Tibial nerve (tissue), 4 donors: ENCODE data around the gene SYNGR3. TPM values are rescaled to one million over a fixed set of nuclear protein-coding genes. Genes with fewer than 3 reads are reported as not detected.

ENCODE experiments used
- DNase-seq, 2 donors: peaks; one replicate each; pipeline ENCODE4 v3.0.0-alpha.2; 2019; ENCODE audit warnings: low spot score in 2 of 2
- H3K27ac ChIP-seq, 4 donors: fragments of 200-600 bp; sonication (generic) in 3 of 4; one replicate each; pipeline ENCODE4 v1.5.1; 2017 to 2019; ENCODE audit warnings: mild to moderate bottlenecking in 1 of 4
- H3K27me3 ChIP-seq, 2 donors: fragments of 200-600 bp; sonication (generic) in 1 of 2; one replicate each; pipeline versions ENCODE4 v1.5.1 to v1.6.0; 2017 to 2019
- H3K36me3 ChIP-seq, 3 donors: fragments of 200-600 bp; sonication (generic); one replicate each; pipeline ENCODE4 v1.5.1; 2018 to 2019
- H3K4me1 ChIP-seq, 4 donors: fragments of 200-600 bp; sonication (generic) in 3 of 4; one replicate each; pipeline ENCODE4 v1.5.1; 2017 to 2019
- H3K4me3 ChIP-seq, 4 donors: fragments of 200-600 bp; sonication (generic) in 3 of 4; one replicate each; pipeline ENCODE4 v1.5.1; 2017 to 2019; ENCODE audit warnings: mild to moderate bottlenecking in 1 of 4, moderate library complexity in 1 of 4
- H3K9me3 ChIP-seq, 4 donors: fragments of 200-600 bp; sonication (generic) in 3 of 4; one replicate each; pipeline ENCODE4 v1.5.1; 2017 to 2019
- CTCF ChIP-seq, 5 experiments: fragments of 200-600 bp in 3 of 5; fragments of 450-650 bp in 2 of 5; sonication (generic) in 3 of 5; IDR thresholded peaks; one replicate each; pipeline ENCODE4 v1.5.1; 2016 to 2019; ENCODE audit warnings: antibody characterized with exemption in 5 of 5, mild to moderate bottlenecking in 3 of 5, moderate library complexity in 2 of 5
- EP300 ChIP-seq, 2 donors: sonication (generic); formaldehyde crosslinking; IDR thresholded peaks; one replicate each; pipeline ENCODE4 v1.6.1; 2017; ENCODE audit warnings: antibody characterized with exemption in 2 of 2, mild to moderate bottlenecking in 1 of 2
- POLR2A ChIP-seq, 2 donors: fragments of 450-650 bp; IDR thresholded peaks; one replicate each; pipeline ENCODE4 v1.6.1; 2017; ENCODE audit warnings: antibody characterized with exemption in 2 of 2, mild to moderate bottlenecking in 2 of 2, moderate library complexity in 2 of 2
- WGBS, 2 donors: methylation state at CpG; one replicate each; pipeline ENCODE4 v1.1.5; 2018; 5-methylcytosine and 5-hydroxymethylcytosine counted together
- total RNA-seq, 4 donors: library from RNA; depleted of rRNA; stranded (reverse); fragments of >200 nt; gene quantifications; one replicate each; pipeline ENCODE4 v1.1.0, GENCODE V29; 2016

SYNGR3 gene
- total RNA-seq, 4 donors from 2014 or later: 3.9 TPM; not detected in 3

- H3K9me3 ChIP-seq: no peaks in the 10 kb centered on the region
- H3K27me3 ChIP-seq: no peaks in the 10 kb centered on the region
- H3K36me3 ChIP-seq: peaks cover 8 to 23% (median 12%) of the 10 kb centered on the region in 3 donors
- TF ChIP-seq CTCF (IDR thresholded peaks at IDR 0.05): no peak
- no peak for TF ChIP-seq POLR2A (IDR thresholded peaks at IDR 0.05)
- TF ChIP-seq EP300 (IDR thresholded peaks at IDR 0.05): no peak
- H3K4me1 ChIP-seq: peaks cover 4 to 71% (median 61%) of the 10 kb centered on the region in 4 donors
- no peak for DNase-seq
- peak overlapping the region in 2 of 4 donors; percentile 2 to 92 for H3K27ac ChIP-seq
- 90 to 93% methylated on average over 8 of the region's 8 CpGs for WGBS, 2 donors
- no peak overlapping the region for H3K4me3 ChIP-seq
Measured at GRCh38 chr16:2006317-2006716, 16.5 kb downstream of the SYNGR3 start.

GRCh38 chr16:2007081-2007836 is 17.5 kb downstream of the SYNGR3 start:
- Histone ChIP-seq H3K27me3 (no peaks in the 10 kb centered on the region), H3K27ac (peak overlapping the region in 2 of 4 donors; percentile 84 to 92), H3K4me3 (no peak overlapping the region), H3K36me3 (peaks cover 2 to 14% (median 7%) of the 10 kb centered on the region in 3 donors), H3K9me3 (no peaks in the 10 kb centered on the region), H3K4me1 (peaks cover 4 to 71% (median 61%) of the 10 kb centered on the region in 4 donors)
- no peak for TF ChIP-seq CTCF (IDR thresholded peaks at IDR 0.05)
- TF ChIP-seq EP300 (IDR thresholded peaks at IDR 0.05): no peak
- TF ChIP-seq POLR2A (IDR thresholded peaks at IDR 0.05): no peak
- WGBS, 2 donors: 66 to 71% methylated on average over 13 to 16 of the region's 16 CpGs
- DNase-seq: no peak

GRCh38 chr16:2008009-2008526 is 18.3 kb downstream of the SYNGR3 start:
- WGBS, 2 donors: 42 to 48% methylated on average over 14 to 15 of the region's 15 CpGs
- H3K36me3 ChIP-seq: peaks cover 0 to 6% (median 0%) of the 10 kb centered on the region in 3 donors
- peaks cover 4 to 69% (median 61%) of the 10 kb centered on the region in 4 donors for H3K4me1 ChIP-seq
- peak overlapping the region in 2 of 4 donors; percentile 14 to 68 for H3K4me3 ChIP-seq
- H3K27me3 ChIP-seq: no peaks in the 10 kb centered on the region
- H3K9me3 ChIP-seq: no peaks in the 10 kb centered on the region
- H3K27ac ChIP-seq: peak overlapping the region in 3 of 4 donors; percentile 84 to 92 (median 92)
- peak in 1 of 2 donors; percentile 33 for DNase-seq
- no peak for TF ChIP-seq EP300 (IDR thresholded peaks at IDR 0.05)
- no peak for TF ChIP-seq CTCF (IDR thresholded peaks at IDR 0.05)
- no peak for TF ChIP-seq POLR2A (IDR thresholded peaks at IDR 0.05)

- Histone ChIP-seq H3K4me1 (peaks cover 4 to 63% (median 59%) of the 10 kb centered on the region in 4 donors), H3K4me3 (peak overlapping the region; percentile 68 to 98 (median 74)), H3K36me3 (no peaks in the 10 kb centered on the region), H3K9me3 (no peaks in the 10 kb centered on the region), H3K27me3 (no peaks in the 10 kb centered on the region), H3K27ac (peak overlapping the region in 3 of 4 donors; percentile 84 to 92 (median 92))
- WGBS, 2 donors: 2% methylated on average over 23 of the region's 23 CpGs
- no peak for DNase-seq
- no peak for TF ChIP-seq EP300 (IDR thresholded peaks at IDR 0.05)
- no peak for TF ChIP-seq POLR2A (IDR thresholded peaks at IDR 0.05)
- TF ChIP-seq CTCF (IDR thresholded peaks at IDR 0.05): no peak
Measured at GRCh38 chr16:2008631-2009163, 18.9 kb downstream of the SYNGR3 start.
